Measurements from ENCODE around the gene PEX10. TPM values are rescaled to one million over a fixed set of nuclear protein-coding genes. Genes with fewer than 3 reads are reported as not detected.
A peak's percentile ranks its signal among the peaks of the same experiment; 100 is the strongest.

The PEX10 gene
- total RNA-seq, 2 experiments from 2014 or later: 17.1 to 19.0 TPM

DNA sequence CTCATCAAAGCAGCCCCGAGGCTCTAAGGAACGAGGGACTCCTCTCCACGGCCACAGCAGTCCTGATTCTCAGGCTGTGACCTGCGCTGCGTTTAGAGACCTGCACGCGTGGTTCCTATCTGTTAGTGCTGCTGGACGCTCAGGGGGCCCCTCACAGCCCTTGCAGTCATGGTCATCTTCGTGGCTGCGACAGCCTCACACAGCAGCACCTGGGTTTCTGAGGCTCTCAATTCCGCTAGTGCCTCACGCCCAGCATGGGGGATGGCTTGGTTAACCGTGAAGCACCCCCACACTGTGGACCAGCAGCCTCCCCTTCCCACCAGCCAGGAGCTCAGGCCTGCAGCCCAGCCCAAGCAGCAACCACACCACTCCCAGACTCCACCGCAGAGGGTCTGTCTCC, 28.8 kb downstream of the PEX10 start:
- POLR2A ChIA-PET: no interaction called here
- Mint-ChIP-seq H3K4me3 (no peak overlapping the region), H3K4me1 (ENCODE audit: low read depth) (no peaks in the 10 kb centered on the region), H3K27me3 (no peaks in the 10 kb centered on the region), H3K9me3 (no peaks in the 10 kb centered on the region), H3K27ac (no peak overlapping the region), H3K36me3 (ENCODE audit: low read depth) (no peaks in the 10 kb centered on the region)
- TF ChIP-seq, protein P1, sequence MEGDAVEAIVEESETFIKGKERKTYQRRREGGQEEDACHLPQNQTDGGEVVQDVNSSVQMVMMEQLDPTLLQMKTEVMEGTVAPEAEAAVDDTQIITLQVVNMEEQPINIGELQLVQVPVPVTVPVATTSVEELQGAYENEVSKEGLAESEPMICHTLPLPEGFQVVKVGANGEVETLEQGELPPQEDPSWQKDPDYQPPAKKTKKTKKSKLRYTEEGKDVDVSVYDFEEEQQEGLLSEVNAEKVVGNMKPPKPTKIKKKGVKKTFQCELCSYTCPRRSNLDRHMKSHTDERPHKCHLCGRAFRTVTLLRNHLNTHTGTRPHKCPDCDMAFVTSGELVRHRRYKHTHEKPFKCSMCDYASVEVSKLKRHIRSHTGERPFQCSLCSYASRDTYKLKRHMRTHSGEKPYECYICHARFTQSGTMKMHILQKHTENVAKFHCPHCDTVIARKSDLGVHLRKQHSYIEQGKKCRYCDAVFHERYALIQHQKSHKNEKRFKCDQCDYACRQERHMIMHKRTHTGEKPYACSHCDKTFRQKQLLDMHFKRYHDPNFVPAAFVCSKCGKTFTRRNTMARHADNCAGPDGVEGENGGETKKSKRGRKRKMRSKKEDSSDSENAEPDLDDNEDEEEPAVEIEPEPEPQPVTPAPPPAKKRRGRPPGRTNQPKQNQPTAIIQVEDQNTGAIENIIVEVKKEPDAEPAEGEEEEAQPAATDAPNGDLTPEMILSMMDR (IDR thresholded peaks at IDR 0.05): no peak
- CTCF ChIA-PET: interaction anchor here (0.5 to 10.8 kb wide), 2 partner anchors 8 to 189 kb away, joined by 3 to 239 read pairs; partner anchors contain the start of genes FAAP20, MORN1 and RER1
- DNase-seq (no peak), ATAC-seq (no peak)
- intact Hi-C loops (cut with micrococcal nuclease): loop anchor here (5.0 kb wide), 1 partner anchor 186 kb away; no protein-coding TSS in a partner anchor

DNA sequence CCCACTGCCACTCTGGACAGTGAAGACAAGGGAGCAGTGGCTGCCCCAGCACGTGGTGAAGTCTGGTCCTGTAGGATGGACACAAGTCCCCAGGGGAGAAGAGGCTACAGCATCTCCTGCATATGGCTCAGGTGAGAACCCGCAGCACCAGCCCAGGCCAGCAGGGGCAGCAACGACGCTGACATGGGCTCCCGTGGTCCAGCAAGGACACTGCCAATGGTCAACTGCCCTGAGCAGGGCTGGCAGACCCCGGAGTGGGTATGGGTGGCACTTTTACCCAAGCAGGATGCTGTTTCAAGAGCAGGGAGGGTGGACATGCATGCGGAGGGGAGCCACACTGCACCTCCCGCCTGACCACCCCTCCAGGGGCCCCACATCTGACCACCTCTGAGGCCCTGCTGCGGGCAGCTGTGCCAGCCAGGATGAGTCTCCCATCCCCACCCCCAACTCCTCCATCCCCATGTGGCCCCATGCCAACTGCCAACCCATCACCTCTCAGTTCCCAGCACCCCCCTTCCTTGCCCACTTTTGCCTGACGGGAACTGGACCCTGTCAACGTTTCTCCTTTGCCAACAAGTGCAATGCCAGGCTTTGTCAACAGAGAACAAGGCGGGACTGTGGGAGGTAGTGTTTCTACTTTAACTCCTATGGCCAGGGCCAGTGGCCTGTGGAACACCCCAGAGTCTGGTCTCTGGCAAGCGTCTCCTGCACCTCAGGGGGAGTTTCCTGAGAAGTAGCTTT, 29.6 kb downstream of the PEX10 start:
- CTCF ChIA-PET: interaction anchor here (0.5 to 10.8 kb wide), 19 partner anchors 8 to 243 kb away, joined by 3 to 239 read pairs (median 5); partner anchors contain the start of genes FAAP20, MORN1 and RER1
- no peaks in the 10 kb centered on the region for H3K9me3 Mint-ChIP-seq
- TF ChIP-seq, protein P1 (IDR thresholded peaks at IDR 0.05): peak; percentile 63
- DNase-seq (peak; percentile 53), ATAC-seq (peak; percentile 49)
- POLR2A ChIA-PET: interaction anchor here (1.9 kb wide), 1 partner anchor 188 kb away, joined by 13 read pairs; the partner anchor contains the start of gene FAAP20
- H3K4me3 Mint-ChIP-seq: no peak overlapping the region
- H3K27ac Mint-ChIP-seq: no peak overlapping the region
- intact Hi-C loops (cut with micrococcal nuclease): loop anchor here (5.0 kb wide), 1 partner anchor 185 kb away; no protein-coding TSS in a partner anchor
- H3K36me3 Mint-ChIP-seq (ENCODE audit: low read depth): no peaks in the 10 kb centered on the region
- H3K27me3 Mint-ChIP-seq: no peaks in the 10 kb centered on the region
- H3K4me1 Mint-ChIP-seq (ENCODE audit: low read depth): no peaks in the 10 kb centered on the region

DNA sequence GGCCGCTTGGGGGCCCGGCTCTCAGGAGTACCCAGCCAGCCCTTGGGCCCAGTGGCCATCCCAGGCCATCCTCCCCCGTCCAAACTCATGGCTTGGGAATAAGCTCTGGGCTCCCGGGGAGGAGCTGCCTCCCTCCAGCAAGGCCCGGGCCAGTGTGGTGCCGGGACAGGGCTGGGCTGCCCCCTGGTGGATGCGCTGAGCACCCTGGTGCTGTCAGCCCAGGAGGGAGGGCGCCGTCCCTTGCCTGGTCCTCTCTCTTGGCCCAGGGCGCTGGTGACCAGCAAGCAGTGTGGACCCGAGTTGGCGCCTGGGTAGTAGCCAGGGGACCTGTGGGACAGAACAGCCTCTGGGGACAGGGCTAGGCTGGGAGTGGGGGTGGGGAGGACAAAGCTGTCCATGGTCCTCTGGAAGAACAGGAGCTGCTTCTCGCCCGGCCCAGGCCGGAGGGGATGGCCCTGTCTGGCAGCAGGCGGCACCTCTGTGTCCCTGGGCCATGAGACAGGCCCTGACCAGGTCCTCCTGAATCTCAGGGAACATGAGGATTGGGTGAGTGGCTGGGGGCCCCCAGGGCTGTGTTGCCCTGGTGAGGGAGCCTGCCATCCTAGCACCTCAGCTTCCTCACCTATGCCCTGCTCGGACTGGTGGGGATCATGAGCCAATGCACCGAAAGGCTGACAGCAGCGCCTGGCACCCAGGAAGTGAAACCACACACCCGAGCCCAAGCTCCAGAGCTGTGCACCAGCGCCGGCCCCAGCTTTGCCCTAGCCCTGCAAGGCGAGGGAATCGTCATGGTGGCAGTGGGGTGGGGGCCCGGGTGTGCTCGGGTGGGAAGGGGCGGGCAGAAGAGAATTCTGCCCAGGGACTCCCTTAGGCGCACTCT, 30.4 kb downstream of the PEX10 start:
- Mint-ChIP-seq H3K36me3 (ENCODE audit: low read depth) (no peaks in the 10 kb centered on the region), H3K4me1 (ENCODE audit: low read depth) (no peaks in the 10 kb centered on the region), H3K4me3 (no peak overlapping the region), H3K9me3 (no peaks in the 10 kb centered on the region), H3K27ac (no peak overlapping the region), H3K27me3 (no peaks in the 10 kb centered on the region)
- ChIA-PET CTCF (interaction anchor here (0.5 to 10.8 kb wide), 32 partner anchors 9 to 255 kb away, joined by 3 to 239 read pairs (median 4); partner anchors contain the start of genes FAAP20, MORN1 and RER1), POLR2A (interaction anchor here (0.6 to 1.9 kb wide), 6 partner anchors 66 to 192 kb away, joined by 3 to 13 read pairs (median 4); partner anchors contain the start of gene FAAP20)
- DNase-seq (peak; percentile 81), ATAC-seq (peak; percentile 99)
- TF ChIP-seq, protein P1 (IDR thresholded peaks at IDR 0.05): peak; percentile 94
- intact Hi-C loops (cut with micrococcal nuclease): loop anchor here (5.0 kb wide), 1 partner anchor 185 kb away; no protein-coding TSS in a partner anchor

DNA sequence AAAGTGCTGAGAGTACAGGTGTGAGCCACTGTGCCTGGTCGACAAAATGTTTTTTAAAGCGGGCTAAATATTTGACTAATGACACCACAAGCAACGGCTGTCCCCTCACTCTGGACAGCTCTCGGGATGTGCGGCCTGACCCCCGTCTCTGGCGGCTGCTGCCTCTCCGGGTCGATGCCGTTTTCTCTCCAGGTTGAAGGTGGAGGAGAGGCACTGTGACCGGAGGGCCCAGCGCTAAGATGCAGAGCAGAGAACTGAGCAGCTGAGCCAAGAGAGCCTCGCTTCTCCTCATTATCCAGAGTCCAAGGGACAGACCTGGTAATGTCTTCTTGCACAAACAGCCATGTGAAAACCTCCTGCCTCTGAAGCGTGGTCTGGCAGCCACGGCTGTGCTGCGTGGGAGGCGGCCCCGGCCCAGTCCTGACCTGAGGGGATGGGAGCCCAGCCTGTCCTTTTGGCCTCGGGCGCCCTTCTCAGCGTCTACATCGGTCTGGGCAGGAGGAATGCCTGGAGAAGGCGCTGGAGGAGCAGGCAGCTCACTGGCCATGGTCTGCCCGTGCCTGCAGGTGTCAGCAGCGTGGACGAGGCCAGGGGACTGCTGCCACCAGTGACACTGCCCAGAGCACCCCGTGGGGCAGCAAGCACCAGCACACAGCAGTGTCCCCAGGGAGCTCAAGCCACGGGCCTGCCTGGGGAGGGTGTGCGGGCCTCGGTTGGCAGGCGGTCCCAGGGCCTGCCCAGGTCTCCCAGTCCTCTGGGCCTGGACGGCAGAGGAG, 31.4 kb downstream of the PEX10 start:
- no peaks in the 10 kb centered on the region for H3K4me1 Mint-ChIP-seq (ENCODE audit: low read depth)
- no peak for ATAC-seq
- ChIA-PET POLR2A (interaction anchor here (1.0 to 1.9 kb wide), 4 partner anchors 65 to 186 kb away, joined by 3 to 13 read pairs (median 6); partner anchors contain the start of gene FAAP20), CTCF (interaction anchor here (0.5 to 10.8 kb wide), 28 partner anchors 10 to 254 kb away, joined by 3 to 239 read pairs (median 4); partner anchors contain the start of genes FAAP20, MORN1 and RER1)
- H3K36me3 Mint-ChIP-seq (ENCODE audit: low read depth): no peaks in the 10 kb centered on the region
- H3K27me3 Mint-ChIP-seq: no peaks in the 10 kb centered on the region
- H3K27ac Mint-ChIP-seq: no peak overlapping the region
- no peaks in the 10 kb centered on the region for H3K9me3 Mint-ChIP-seq
- TF ChIP-seq, protein P1 (IDR thresholded peaks at IDR 0.05): no peak
- intact Hi-C loops (cut with micrococcal nuclease): loop anchor here (5.0 kb wide), 1 partner anchor 184 kb away; no protein-coding TSS in a partner anchor
- H3K4me3 Mint-ChIP-seq: no peak overlapping the region
- no peak for DNase-seq
